HG03521 (cell line): ENCODE data around the gene RALGAPA1.
"Not testable (repeated sequence)": the region's sequence is repeated elsewhere in the genome, so short reads cannot be mapped to it uniquely, and the experiment has no call there.

Experiments used
- ATAC-seq: cut with Tn5 transposase; IDR thresholded peaks from one replicate; pipeline ENCODE4 v1.9.1; 2021; ENCODE audit warnings: mild to moderate bottlenecking, moderate library complexity; ENCODE audit not compliant: unreplicated experiment

Gene RALGAPA1

DNA sequence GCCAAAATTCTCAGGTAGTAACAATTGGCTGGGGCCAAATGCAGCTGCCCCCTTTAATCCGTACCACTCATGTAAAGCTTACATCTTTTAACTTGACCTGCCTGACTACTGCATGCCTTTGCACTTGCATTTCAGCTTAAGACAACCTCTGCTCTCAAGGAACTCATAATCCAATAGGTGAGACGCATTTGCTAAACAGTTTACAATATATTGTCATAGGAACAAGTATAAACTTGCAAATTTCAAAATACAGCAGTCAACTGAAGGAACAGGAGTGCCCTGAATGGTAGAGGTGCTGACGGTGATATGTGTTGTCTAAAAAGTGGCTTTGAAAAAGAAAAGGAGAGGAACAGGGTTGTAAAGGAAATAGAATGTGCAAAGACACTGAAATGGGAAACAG, 13.4 kb upstream of the RALGAPA1 start:
- no peak for ATAC-seq

- no peak for ATAC-seq
These were observed 12.7 kb upstream of the RALGAPA1 start for GRCh38 chr14:35821564-35822411.

GRCh38 chr14:35819591-35820540, 10.8 kb upstream of the RALGAPA1 start:
- no peak for ATAC-seq

DNA sequence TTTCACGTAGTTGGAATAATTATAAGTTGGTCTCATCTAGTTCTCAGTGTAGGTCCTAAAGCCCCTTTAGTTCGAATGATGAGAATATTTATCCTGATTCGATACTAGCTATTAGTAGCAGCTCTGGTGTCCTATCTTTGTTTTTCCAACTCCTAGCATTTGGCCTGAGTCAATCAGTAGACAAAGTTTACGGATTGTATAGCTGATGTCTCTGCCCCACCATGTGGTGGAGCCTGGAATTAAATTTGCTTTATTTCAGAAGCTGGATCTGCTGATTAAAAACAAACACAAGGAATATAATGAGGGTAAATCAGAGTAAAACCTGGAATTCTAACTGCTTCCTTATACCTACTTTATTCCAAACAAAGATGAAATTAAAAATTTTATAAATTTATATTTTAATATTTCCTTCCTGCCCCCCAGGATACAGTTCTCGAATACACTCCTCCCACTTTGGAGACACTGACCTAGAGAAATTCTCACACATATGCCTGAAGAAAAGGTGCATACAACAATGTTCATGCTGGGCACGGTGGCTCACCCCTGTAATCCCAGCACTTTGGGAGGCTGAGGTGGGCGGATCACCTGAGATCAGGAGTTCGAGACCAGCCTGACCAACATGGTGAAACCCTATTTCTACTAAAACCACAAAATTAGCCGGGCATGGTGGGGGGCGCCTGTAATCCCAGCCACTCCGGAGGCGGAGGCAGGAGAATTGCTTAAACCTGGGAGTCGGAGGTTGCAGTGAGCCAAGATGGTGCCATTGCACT, 9.4 kb upstream of the RALGAPA1 start:
- no peak for ATAC-seq

DNA sequence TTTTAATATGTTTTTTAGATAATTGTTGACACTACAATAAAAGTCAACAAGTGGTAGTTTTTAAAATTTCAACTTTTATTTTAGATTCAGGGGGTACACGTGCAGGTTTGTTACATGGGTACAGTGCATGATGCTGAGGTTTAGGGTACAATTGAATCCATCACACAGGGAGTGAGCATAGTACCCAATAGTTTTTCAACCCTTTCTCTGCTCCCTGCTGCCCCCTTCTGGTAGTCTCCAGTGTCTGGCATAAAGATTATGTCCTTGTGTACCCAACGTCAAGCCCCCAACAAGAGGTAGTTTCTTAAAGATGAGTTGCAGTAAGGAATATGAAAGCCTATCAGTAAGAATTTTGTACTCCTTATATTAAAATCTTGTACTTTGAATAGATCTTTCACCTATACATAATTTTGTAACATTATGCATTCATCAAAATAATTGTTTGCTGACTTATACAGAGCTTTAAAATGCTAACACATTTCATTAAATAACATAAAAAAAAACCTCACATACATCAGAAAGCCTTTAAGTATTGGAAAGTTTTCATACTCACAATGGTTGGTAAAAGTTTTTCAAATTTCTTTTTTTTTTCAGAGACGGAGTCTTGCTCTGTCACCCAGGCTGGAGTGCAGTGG, 5.4 kb upstream of the RALGAPA1 start:
- ATAC-seq = peak; percentile 72

DNA sequence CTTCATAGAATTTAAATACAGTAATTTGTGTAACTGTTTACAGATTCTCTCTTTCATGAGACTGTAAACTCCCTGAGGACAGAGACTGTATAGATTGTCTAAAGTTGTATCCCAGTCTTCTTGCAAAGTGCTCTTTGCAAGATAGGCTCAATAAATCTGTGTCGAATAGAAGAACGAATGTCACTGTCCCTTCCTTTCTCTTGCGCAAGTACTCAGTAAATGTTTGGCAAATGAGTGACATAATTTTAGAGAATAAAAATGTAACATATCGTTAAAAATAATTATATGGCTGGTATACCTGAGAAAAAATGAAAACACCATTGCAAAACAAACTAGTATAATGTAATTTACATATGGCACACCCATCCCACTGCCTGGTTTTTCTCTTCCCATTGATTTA, 1.9 kb upstream of the RALGAPA1 start:
- ATAC-seq = no peak

GRCh38 chr14:35809597-35809996, 502 bp upstream of the RALGAPA1 start:
- ATAC-seq = no peak

GRCh38 chr14:35808076-35808637, 938 bp downstream of the RALGAPA1 start:
- no peak for ATAC-seq

GRCh38 chr14:35807131-35807961, 1.7 kb downstream of the RALGAPA1 start:
- no peak for ATAC-seq

GRCh38 chr14:35806006-35806907, 2.8 kb downstream of the RALGAPA1 start:
- ATAC-seq = no peak

DNA sequence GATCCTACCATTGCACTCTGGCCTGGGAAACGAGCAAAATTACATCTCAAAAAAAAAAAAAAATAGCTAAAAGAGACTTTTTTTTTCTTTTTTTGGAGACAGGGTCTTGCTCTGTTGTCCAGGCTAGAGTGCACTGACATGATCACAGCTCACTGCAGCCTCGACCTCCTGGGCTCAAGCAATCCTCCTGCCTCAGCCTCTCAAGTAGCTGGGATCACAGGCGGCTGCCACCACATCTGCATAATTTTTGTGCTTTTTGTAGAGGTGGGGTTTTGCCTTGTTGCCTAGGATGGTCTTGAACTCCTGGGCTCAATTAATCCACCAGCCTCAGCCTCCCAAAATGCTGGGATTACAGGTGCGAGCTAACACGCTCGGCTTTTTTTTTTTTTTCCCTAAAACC, 11.3 kb downstream of the RALGAPA1 start:
- no peak for ATAC-seq

DNA sequence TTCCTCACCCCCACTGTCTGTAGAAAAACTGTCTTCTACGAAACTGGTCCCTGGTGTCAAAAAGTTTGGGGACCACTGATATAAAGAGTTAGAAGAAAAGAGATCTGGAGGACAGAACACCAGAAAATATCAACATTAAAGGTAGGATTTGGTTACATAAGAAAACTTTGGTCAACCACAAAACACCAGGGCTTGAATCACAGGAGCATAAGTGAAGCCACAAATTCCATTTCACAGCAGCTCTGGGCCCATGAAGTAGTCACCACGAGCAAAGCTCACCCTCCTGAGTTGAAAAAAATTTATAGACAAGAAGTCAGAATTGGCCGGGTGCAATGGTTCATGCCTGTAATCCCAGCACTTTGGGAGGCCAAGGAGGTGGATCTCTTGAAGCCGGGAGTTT, 19.4 kb downstream of the RALGAPA1 start:
- no peak for ATAC-seq

DNA sequence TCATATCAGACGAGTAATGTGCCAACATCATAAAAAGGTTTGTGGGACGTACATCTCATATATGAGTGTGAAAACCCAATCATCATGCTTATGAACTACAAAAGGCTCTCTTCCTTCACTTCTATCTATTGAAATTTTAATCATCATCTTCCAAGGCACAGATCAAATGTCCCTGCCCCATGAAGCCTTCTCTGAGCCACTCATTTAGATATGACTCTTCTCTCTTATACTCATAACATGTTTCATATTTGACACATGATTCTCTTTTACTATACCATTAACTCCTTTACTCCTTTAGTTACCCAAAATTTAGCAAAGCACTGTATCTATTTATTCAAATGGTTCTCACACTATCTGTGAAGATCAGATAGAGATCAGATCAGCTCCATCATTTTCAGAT, 22.2 kb downstream of the RALGAPA1 start:
- no peak for ATAC-seq

GRCh38 chr14:35783699-35784098, 25.4 kb downstream of the RALGAPA1 start:
- ATAC-seq = no peak

DNA sequence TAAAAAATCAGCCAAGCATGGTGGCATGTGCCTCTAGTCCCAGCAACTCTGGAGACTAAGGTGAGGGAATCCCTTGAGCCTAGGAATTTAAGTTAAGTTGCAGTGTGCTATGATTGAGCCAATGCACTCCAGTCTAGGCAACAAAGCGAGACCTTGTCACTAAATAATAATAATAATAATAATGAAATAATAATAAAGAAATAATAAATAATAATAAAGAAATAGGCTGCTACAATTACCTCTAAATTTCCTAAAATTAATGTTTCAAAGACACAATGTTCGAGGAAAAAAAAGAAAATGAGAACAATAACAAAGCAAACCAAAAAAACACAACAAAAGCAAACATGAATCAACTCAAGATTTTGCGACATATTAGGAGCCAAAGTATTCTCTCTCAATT, 29.7 kb downstream of the RALGAPA1 start:
- ATAC-seq = no peak

- ATAC-seq = not testable (repeated sequence)
These were observed 31.5 kb downstream of the RALGAPA1 start for GRCh38 chr14:35777550-35777949.

GRCh38 chr14:35776823-35777222, 32.3 kb downstream of the RALGAPA1 start:
- ATAC-seq = no peak

- ATAC-seq = not testable (repeated sequence)
These were observed 33.0 kb downstream of the RALGAPA1 start for GRCh38 chr14:35776085-35776484.
